ENCODE results near the gene RAB24. TPM values are rescaled to one million over a fixed set of nuclear protein-coding genes. Genes with fewer than 3 reads are reported as not detected.

Gene RAB24
- total RNA-seq, 1 experiment from 2014 or later = 40.3 TPM

DNA sequence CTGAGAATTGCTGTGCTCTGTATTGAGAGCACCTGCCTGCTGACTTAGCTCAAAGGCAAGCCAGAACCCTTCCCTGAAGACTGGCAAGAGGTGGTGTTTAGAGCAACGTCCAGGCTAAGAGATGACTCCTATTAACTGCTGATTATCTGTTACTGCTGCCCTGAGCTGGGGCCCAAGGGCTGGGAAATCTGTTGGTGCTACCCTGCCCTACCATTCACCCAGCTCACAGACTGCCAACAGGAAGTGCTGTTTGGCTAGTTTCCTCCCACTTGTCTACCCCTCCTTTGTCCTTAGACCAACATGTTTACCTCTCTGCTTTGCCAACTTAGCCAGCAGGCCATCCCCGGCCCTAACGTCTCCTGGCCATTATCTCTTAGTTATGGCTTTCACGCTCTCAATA is 6.9 kb downstream of the RAB24 start:
- Histone ChIP-seq H3K79me2 (ENCODE audit: low read length) (no peaks in the 10 kb centered on the region), H3K4me1 (ENCODE audit: insufficient read depth, low read length) (peaks cover 25% of the 10 kb centered on the region), H4K20me1 (ENCODE audit: low read length) (0 out of 2 replicates have a peak, but pooled peaks cover 3% of the 10 kb centered on the region), H3K9me2 (replicated peaks; ENCODE audit: low read length) (no peaks in the 10 kb centered on the region), H3K36me3 (ENCODE audit: low read depth, low read length) (peaks cover 41% of the 10 kb centered on the region), H3K9me3 (ENCODE audit: low read length) (no peaks in the 10 kb centered on the region), H3K4me3 (ENCODE audit: low read length) (no peak overlapping the region), H3K4me2 (ENCODE audit: low read length) (no peak overlapping the region), H3K9ac (ENCODE audit: low read length) (no peak overlapping the region), H2AFZ (ENCODE audit: low read length) (no peak overlapping the region), H3K27me3 (ENCODE audit: low read length) (no peaks in the 10 kb centered on the region), H3F3A (ENCODE audit: low read length, unreplicated experiment) (peaks cover 14% of the 10 kb centered on the region), H3K27ac (ENCODE audit: low read length) (no peak overlapping the region)
- POLR2A ChIA-PET (ENCODE audit: unreplicated experiment) = no interaction called here
- DNase-seq = no peak
- BruUV-seq (replicated peaks) = no TSS peak
- ATAC-seq = no peak
- TF ChIP-seq EZH2phosphoT487 (IDR thresholded peaks at IDR 0.05; ENCODE audit: borderline replicate concordance, low read length) (no peak), EZH2 (IDR thresholded peaks at IDR 0.05; ENCODE audit: low read length, unreplicated experiment) (no peak)
- TF ChIP-seq, protein P1, sequence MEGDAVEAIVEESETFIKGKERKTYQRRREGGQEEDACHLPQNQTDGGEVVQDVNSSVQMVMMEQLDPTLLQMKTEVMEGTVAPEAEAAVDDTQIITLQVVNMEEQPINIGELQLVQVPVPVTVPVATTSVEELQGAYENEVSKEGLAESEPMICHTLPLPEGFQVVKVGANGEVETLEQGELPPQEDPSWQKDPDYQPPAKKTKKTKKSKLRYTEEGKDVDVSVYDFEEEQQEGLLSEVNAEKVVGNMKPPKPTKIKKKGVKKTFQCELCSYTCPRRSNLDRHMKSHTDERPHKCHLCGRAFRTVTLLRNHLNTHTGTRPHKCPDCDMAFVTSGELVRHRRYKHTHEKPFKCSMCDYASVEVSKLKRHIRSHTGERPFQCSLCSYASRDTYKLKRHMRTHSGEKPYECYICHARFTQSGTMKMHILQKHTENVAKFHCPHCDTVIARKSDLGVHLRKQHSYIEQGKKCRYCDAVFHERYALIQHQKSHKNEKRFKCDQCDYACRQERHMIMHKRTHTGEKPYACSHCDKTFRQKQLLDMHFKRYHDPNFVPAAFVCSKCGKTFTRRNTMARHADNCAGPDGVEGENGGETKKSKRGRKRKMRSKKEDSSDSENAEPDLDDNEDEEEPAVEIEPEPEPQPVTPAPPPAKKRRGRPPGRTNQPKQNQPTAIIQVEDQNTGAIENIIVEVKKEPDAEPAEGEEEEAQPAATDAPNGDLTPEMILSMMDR (conservative IDR thresholded peaks at IDR 0.05; ENCODE audit: low read depth, low read length) = no peak
- intact Hi-C loops (cut with micrococcal nuclease) = no loop called here
- CTCF ChIA-PET = no interaction called here

DNA sequence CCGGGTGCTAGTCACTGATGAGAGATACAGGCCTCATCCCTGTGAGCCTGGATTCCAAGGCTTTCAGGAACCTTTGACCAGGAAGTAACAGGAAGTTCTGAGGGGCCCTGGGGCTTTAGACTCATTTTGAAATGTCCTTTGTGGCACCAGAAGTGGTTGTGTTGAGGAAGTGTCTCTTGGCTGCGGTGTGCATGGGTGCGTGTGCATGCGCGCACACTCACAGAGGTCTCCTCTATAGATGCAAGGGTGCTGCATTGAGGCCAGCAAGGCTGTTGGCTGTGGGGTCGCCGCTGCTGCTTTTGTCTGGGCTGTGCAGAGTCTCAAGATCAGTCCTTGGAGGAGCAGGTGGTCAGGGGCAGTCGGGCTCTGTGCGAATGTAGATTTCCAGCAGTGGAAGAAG is 7.6 kb downstream of the RAB24 start:
- POLR2A ChIA-PET (ENCODE audit: unreplicated experiment) = no interaction called here
- Histone ChIP-seq H3K27ac (ENCODE audit: low read length) (no peak overlapping the region), H3K36me3 (ENCODE audit: low read depth, low read length) (peaks cover 45% of the 10 kb centered on the region), H3K9ac (ENCODE audit: low read length) (no peak overlapping the region), H3F3A (ENCODE audit: low read length, unreplicated experiment) (peaks cover 8% of the 10 kb centered on the region), H2AFZ (ENCODE audit: low read length) (no peak overlapping the region), H4K20me1 (ENCODE audit: low read length) (no peaks in the 10 kb centered on the region), H3K79me2 (ENCODE audit: low read length) (no peaks in the 10 kb centered on the region), H3K4me2 (ENCODE audit: low read length) (no peak overlapping the region), H3K9me3 (ENCODE audit: low read length) (no peaks in the 10 kb centered on the region), H3K9me2 (replicated peaks; ENCODE audit: low read length) (no peaks in the 10 kb centered on the region), H3K27me3 (ENCODE audit: low read length) (no peaks in the 10 kb centered on the region), H3K4me1 (ENCODE audit: insufficient read depth, low read length) (peaks cover 18% of the 10 kb centered on the region), H3K4me3 (ENCODE audit: low read length) (no peak overlapping the region)
- intact Hi-C loops (cut with micrococcal nuclease) = no loop called here
- ATAC-seq (no peak), DNase-seq (no peak)
- CTCF ChIA-PET = no interaction called here
- BruUV-seq (replicated peaks) = no TSS peak
- TF ChIP-seq EZH2 (IDR thresholded peaks at IDR 0.05; ENCODE audit: low read length, unreplicated experiment) (no peak), EZH2phosphoT487 (IDR thresholded peaks at IDR 0.05; ENCODE audit: borderline replicate concordance, low read length) (no peak)
- TF ChIP-seq, protein P1 (conservative IDR thresholded peaks at IDR 0.05; ENCODE audit: low read depth, low read length) = no peak

DNA sequence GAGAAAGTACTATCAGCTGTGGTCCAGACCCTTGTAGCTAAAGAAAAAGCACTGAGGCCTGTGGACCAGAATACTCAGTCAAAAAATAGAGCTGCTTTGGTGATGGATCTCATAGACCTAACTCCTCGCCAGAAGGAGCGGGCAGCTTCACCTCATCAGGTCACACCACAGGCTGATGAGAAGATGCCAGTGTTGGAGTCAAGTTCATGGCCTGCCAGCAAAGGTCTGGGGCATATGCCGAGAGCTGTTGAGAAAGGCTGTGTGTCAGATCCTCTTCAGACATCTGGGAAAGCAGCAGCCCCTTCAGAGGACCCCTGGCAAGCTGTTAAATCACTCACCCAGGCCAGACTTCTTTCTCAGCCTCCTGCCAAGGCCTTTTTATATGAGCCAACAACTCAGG is 8.9 kb downstream of the RAB24 start:
- no peak overlapping the region for H3K4me2 ChIP-seq (ENCODE audit: low read length)
- H3K4me3 ChIP-seq (ENCODE audit: low read length) = no peak overlapping the region
- H4K20me1 ChIP-seq (ENCODE audit: low read length) = no peaks in the 10 kb centered on the region
- no peak overlapping the region for H2AFZ ChIP-seq (ENCODE audit: low read length)
- H3K36me3 ChIP-seq (ENCODE audit: low read depth, low read length) = peaks cover 48% of the 10 kb centered on the region
- H3K27ac ChIP-seq (ENCODE audit: low read length) = no peak overlapping the region
- TF ChIP-seq EZH2phosphoT487 (IDR thresholded peaks at IDR 0.05; ENCODE audit: borderline replicate concordance, low read length) (no peak), EZH2 (IDR thresholded peaks at IDR 0.05; ENCODE audit: low read length, unreplicated experiment) (no peak)
- H3F3A ChIP-seq (ENCODE audit: low read length, unreplicated experiment) = no peaks in the 10 kb centered on the region
- BruUV-seq (replicated peaks) = no TSS peak
- H3K79me2 ChIP-seq (ENCODE audit: low read length) = no peaks in the 10 kb centered on the region
- H3K9me2 ChIP-seq (replicated peaks; ENCODE audit: low read length) = no peaks in the 10 kb centered on the region
- no peak overlapping the region for H3K9ac ChIP-seq (ENCODE audit: low read length)
- CTCF ChIA-PET = no interaction called here
- POLR2A ChIA-PET (ENCODE audit: unreplicated experiment) = no interaction called here
- ATAC-seq (no peak), DNase-seq (no peak)
- H3K4me1 ChIP-seq (ENCODE audit: insufficient read depth, low read length) = peaks cover 6% of the 10 kb centered on the region
- no peaks in the 10 kb centered on the region for H3K27me3 ChIP-seq (ENCODE audit: low read length)
- no peaks in the 10 kb centered on the region for H3K9me3 ChIP-seq (ENCODE audit: low read length)
- intact Hi-C loops (cut with micrococcal nuclease) = no loop called here

Data from PC-3 (cell line).